ENCODE data around the gene IST1. TPM values are rescaled to one million over a fixed set of nuclear protein-coding genes. Genes with fewer than 3 reads are reported as not detected.

Gene IST1
- total RNA-seq, 2 donors from 2014 or later: 60.3 to 82.8 TPM

- intact Hi-C loops (cut with DNase I): no loop called here
- no peak overlapping the region for H3K4me3 ChIP-seq
- H3K27ac ChIP-seq: no peak overlapping the region
- no peak for TF ChIP-seq CTCF (IDR thresholded peaks at IDR 0.05)
- no peak for TF ChIP-seq POLR2A (IDR thresholded peaks at IDR 0.05)
- no peaks in the 10 kb centered on the region for H3K27me3 ChIP-seq
- DNase-seq (no peak), ATAC-seq (no peak)
- no peaks in the 10 kb centered on the region for H3K4me1 ChIP-seq
- no peaks in the 10 kb centered on the region for H3K36me3 ChIP-seq (replicated peaks in 1 of 2; ENCODE audit: insufficient read depth in 1 of 2, low read depth in 2 of 2)
- WGBS, 2 donors: 16 to 25% methylated on average over 2 of the region's 2 CpGs
- no peaks in the 10 kb centered on the region for H3K9me3 ChIP-seq
These were observed 48.6 kb downstream of the IST1 start for GRCh38 chr16:71943887-71944286.

- Histone ChIP-seq H3K9me3 (no peaks in the 10 kb centered on the region), H3K4me1 (no peaks in the 10 kb centered on the region), H3K36me3 (replicated peaks in 1 of 2; ENCODE audit: insufficient read depth in 1 of 2, low read depth in 2 of 2) (no peaks in the 10 kb centered on the region), H3K27me3 (no peaks in the 10 kb centered on the region), H3K4me3 (no peak overlapping the region), H3K27ac (no peak overlapping the region)
- no peak for ATAC-seq
- no peak for DNase-seq
- WGBS, 2 donors: 75 to 78% methylated on average over 6 of the region's 6 CpGs
- TF ChIP-seq CTCF (IDR thresholded peaks at IDR 0.05): no peak
- TF ChIP-seq POLR2A (IDR thresholded peaks at IDR 0.05): no peak
- intact Hi-C loops (cut with DNase I): no loop called here
These were observed 50.3 kb downstream of the IST1 start for GRCh38 chr16:71945616-71946015.

DNA sequence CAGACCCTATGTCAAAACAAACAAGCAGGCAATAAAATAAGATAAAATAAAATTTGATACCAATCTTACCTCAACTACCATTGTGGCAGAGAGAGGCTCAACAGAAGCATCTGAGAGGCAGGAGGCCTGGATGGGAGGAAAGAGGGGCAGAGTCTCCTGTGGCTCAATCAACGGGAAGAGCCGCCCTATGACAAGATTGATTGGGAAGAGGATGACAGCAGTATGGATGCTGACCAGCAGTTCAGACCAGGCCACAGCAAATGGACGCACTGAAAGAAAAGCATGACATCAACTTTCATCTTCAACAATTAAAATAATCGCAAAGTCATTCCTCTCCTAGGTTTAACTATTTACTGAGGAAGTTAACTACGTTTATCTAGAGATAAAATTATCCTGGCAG is 57.5 kb downstream of the IST1 start:
- H3K36me3 ChIP-seq (replicated peaks in 1 of 2; ENCODE audit: insufficient read depth in 1 of 2, low read depth in 2 of 2): no peaks in the 10 kb centered on the region
- no peak for TF ChIP-seq POLR2A (IDR thresholded peaks at IDR 0.05)
- 39 to 42% methylated on average over 5 of the region's 5 CpGs for WGBS, 2 donors
- H3K4me1 ChIP-seq: no peaks in the 10 kb centered on the region
- no peak overlapping the region for H3K27ac ChIP-seq
- H3K27me3 ChIP-seq: no peaks in the 10 kb centered on the region
- intact Hi-C loops (cut with DNase I): no loop called here
- no peak for ATAC-seq
- H3K4me3 ChIP-seq: no peak overlapping the region
- no peak for DNase-seq
- H3K9me3 ChIP-seq: no peaks in the 10 kb centered on the region

DNA sequence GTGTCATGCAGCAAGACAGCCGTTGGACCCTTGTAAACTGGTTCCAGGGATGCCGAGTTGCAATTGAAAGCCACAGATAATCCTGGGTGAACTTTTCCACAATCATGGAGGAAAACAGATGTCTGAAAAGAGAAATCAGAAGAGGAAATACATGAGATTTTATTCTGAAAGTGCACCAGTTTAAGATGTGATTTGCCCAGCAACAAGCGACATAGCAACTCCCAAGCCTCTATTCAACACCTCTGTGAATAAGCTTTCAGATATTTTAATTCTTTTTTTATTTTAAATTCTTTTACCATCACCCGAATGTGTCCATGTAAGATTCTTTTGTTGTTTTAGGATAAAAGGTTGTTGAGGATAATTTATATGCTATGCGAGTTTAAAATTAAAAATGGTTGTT is 58.8 kb downstream of the IST1 start:
- Histone ChIP-seq H3K4me3 (no peak overlapping the region), H3K4me1 (no peaks in the 10 kb centered on the region), H3K36me3 (replicated peaks in 1 of 2; ENCODE audit: insufficient read depth in 1 of 2, low read depth in 2 of 2) (no peaks in the 10 kb centered on the region), H3K27me3 (no peaks in the 10 kb centered on the region), H3K9me3 (no peaks in the 10 kb centered on the region), H3K27ac (no peak overlapping the region)
- no peak for DNase-seq
- intact Hi-C loops (cut with DNase I): no loop called here
- 66 to 78% methylated on average over 5 of the region's 5 CpGs for WGBS, 2 donors
- TF ChIP-seq POLR2A (IDR thresholded peaks at IDR 0.05) (no peak), CTCF (IDR thresholded peaks at IDR 0.05) (no peak)
- no peak for ATAC-seq

GRCh38 chr16:71954699-71955195 is 59.4 kb downstream of the IST1 start:
- Histone ChIP-seq H3K9me3 (no peaks in the 10 kb centered on the region), H3K36me3 (replicated peaks in 1 of 2; ENCODE audit: insufficient read depth in 1 of 2, low read depth in 2 of 2) (no peaks in the 10 kb centered on the region), H3K4me3 (no peak overlapping the region), H3K27ac (no peak overlapping the region), H3K4me1 (no peaks in the 10 kb centered on the region), H3K27me3 (no peaks in the 10 kb centered on the region)
- ATAC-seq (no peak), DNase-seq (no peak)
- TF ChIP-seq CTCF (IDR thresholded peaks at IDR 0.05): no peak
- intact Hi-C loops (cut with DNase I): no loop called here

Measured in body of pancreas (tissue), 4 donors.